22Rv1 (cell line): ENCODE measurements around the gene UXS1.

Source experiments
- ZFX ChIP-seq: fragments of 450-650 bp; IDR thresholded peaks from 2 replicates; pipeline ENCODE4 v1.6.1; 2017; ENCODE audit warnings: antibody characterized with exemption, borderline replicate concordance
- TF ChIP-seq, protein P1 (sequence below): fragments of 450-650 bp; IDR thresholded peaks from 2 replicates; pipeline ENCODE4 v1.5.1; 2017; ENCODE audit warnings: mild to moderate bottlenecking

DNA sequence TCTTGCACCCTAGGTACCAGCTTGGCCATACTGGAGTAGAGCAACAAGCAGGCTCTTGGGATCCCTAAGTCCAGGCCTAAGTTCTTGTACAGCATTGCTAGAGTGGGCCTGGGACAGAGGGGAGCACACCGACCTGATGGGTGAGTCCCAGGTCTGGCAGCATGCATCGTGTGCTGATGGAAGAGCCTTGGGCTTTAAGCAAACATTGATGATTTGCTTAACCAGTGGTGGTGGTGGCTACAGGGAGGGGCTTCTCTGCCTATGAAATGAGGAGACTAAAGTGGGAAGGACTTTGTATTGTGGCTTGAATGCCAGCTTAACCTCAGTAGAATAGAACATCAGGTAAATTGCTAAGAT, 39.2 kb upstream of the UXS1 start:
- TF ChIP-seq, protein P1, sequence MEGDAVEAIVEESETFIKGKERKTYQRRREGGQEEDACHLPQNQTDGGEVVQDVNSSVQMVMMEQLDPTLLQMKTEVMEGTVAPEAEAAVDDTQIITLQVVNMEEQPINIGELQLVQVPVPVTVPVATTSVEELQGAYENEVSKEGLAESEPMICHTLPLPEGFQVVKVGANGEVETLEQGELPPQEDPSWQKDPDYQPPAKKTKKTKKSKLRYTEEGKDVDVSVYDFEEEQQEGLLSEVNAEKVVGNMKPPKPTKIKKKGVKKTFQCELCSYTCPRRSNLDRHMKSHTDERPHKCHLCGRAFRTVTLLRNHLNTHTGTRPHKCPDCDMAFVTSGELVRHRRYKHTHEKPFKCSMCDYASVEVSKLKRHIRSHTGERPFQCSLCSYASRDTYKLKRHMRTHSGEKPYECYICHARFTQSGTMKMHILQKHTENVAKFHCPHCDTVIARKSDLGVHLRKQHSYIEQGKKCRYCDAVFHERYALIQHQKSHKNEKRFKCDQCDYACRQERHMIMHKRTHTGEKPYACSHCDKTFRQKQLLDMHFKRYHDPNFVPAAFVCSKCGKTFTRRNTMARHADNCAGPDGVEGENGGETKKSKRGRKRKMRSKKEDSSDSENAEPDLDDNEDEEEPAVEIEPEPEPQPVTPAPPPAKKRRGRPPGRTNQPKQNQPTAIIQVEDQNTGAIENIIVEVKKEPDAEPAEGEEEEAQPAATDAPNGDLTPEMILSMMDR = no peak
- no peak for TF ChIP-seq ZFX
